ENCODE results near the gene LRRC4C.

LRRC4C gene

GRCh38 chr11:41267451-41267850, 192.0 kb downstream of the LRRC4C start:
- DNase-seq (ENCODE audit: low spot score) (no peak), FAIRE-seq (no peak)

DNA sequence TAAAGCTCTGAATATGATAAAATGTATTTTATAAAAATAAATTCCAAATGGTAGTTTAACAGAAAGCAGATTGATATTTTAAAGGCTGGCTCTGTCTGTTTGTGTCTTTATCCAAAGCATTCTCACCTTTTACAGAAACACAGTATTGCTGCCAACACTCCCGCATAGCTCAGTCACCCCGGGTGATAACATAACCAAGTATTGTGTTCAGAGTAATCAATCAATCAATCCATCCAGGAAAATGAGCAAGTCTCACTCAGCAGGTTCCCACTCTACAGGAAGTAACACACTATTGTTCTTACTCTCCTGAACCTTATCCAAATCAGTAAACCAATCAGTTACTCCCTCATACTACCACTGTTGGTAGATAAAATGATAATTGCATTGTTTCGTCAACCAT, 203.4 kb downstream of the LRRC4C start:
- DNase-seq (ENCODE audit: low spot score), result no peak
- no peak for FAIRE-seq

GRCh38 chr11:41254966-41255365, 204.5 kb downstream of the LRRC4C start:
- FAIRE-seq (no peak), DNase-seq (ENCODE audit: low spot score) (no peak)

DNA sequence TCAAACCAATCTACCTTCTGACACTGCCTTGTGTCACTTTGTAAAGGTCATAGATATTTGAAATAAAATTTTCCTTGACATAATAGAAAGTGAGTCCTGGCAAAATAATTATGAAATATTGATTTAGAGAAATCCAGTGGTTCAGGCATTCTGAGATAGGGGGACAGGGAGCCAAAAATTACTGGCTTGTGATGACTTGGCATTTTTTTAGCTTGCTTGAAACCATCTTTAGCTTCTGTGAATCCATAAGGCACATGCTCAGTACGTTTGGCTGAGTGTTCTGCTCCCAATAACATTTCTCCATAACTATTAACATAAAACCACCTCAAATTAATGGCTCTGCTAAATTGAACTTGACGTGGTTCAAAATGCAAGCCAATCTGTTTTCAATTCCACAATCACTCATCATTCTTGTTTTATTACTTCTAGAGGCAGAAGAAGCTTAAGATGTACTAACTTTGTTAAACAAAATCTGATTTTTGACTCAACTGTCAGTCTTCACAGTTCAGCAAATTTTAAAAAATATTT, 209.0 kb downstream of the LRRC4C start:
- DNase-seq (ENCODE audit: low spot score), result no peak

GRCh38 chr11:41247621-41248020, 211.8 kb downstream of the LRRC4C start:
- no peak for FAIRE-seq
- DNase-seq (ENCODE audit: low spot score), result no peak

More for the DNA sequence above, 209.0 kb downstream of the LRRC4C start:
- no peak for FAIRE-seq

GRCh38 chr11:41246399-41246745, 213.1 kb downstream of the LRRC4C start:
- no peak for FAIRE-seq
- DNase-seq (ENCODE audit: low spot score), result no peak

DNA sequence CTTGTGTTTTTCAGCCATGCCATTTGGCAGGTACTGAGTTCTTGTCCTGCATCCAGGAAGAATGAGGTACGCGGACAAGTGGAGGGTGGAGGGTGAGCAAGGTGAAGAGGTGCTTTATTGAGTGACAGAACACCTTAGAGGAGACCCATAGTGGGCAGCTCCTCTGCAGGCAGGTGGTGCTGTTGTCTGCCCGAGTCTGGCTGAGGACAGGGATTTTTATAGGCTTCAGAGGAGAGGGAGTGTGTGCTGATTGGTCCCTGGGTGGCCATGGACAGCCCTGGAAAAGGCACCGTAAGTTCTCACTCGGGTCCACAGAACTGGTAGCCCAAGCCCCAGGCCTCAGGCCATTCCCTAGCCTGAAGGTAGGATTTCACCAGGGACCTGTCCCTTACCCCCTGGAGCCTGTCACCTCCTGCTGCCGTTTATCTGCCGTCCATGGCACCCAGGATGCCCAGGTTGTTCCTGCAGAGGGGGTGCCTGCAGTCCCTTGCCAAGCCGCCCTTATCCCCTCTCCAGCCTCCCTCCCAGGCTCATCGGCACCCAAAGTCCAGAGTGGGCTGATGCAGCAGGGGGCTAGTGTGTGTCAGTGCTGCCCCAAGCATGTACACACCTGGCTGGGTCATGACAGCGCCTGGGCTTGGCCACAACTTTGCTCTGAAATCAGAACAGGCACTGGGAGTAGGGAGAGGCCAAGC, 213.6 kb downstream of the LRRC4C start:
- no peak for DNase-seq (ENCODE audit: low spot score)
- FAIRE-seq, result no peak

DNA sequence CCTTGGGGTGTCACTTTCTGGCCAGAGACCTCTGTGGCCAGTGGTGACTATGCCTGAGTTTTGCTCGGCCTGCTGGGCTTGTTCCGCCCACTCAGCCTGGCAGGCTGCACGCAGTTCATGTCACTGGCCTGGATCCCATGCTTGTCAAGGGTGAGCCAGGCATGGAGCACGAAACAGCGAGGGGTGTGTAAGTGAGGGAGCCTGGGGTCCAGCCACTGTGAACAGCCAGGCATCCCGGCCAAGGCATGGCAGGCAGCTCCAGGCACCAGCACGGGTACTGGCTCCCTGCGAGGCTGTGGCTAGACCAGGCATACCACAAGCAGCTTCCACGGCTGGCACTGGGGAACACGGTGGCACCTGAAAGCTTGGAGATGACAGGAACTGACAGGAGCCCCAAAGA, 214.3 kb downstream of the LRRC4C start:
- FAIRE-seq (no peak), DNase-seq (ENCODE audit: low spot score) (no peak)

DNA sequence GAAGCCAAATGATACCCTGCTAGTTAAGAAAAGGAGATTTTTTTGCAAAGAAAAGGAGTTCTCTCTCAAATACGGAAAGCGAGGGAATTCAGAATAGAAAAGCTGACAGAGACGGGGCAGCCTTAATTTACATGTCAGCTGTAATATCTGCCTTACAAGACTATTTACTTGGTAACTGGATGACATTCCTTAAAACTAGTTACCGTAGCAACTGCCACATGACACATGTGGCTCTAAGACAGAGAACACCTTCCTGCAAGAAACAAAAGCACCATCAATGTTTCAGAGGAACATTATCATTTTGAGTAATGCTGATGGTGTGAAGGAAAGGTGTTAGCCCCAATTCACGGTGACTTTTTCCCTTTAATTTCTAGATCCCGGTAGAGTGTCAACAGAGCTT, 222.1 kb downstream of the LRRC4C start:
- FAIRE-seq (no peak), DNase-seq (ENCODE audit: low spot score) (peak; percentile 7)

DNA sequence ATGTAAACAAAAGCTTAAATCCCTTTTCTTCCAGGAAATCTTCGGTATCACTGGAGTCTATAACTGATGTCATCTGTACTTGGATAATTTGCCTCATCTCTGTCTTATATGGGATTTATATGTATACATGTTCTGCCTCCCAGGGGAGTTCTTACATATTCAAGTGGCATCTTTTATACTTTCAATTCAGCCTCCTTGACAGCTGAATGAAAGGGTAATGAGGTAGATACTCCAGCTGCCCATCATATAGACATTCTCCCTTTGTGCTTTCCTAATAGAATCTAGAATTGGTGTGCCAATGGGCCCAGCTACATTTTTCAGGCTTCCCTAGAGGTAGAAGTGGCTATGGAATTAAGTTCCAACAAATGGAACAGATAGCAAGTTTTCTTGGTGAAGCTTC, 223.8 kb downstream of the LRRC4C start:
- no peak for DNase-seq (ENCODE audit: low spot score)
- no peak for FAIRE-seq

- DNase-seq (ENCODE audit: low spot score) (no peak), FAIRE-seq (no peak)
These were observed 233.4 kb downstream of the LRRC4C start for GRCh38 chr11:41225856-41226633.

GRCh38 chr11:41222236-41222635, 237.2 kb downstream of the LRRC4C start:
- DNase-seq (ENCODE audit: low spot score) (no peak), FAIRE-seq (no peak)

DNA sequence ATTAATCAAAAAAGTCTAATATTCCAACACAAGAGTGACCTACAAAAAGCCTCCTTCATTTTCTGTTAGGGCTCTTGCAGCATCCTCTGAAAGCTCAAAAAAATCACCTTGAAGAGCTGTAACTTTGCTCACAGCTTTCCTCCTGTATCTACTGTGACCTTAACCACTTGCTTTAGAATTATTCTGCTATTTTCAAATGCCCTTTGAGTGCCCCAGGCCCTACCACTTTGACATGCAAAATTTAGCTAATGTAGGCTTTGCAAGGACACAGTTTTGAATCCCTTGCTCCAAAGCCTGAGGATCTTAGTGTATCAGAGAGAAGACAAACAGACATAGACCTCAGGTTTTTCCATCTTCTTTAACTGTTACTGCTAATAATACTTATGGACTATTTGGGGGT, 253.1 kb downstream of the LRRC4C start:
- DNase-seq (ENCODE audit: low spot score), result no peak
- no peak for FAIRE-seq

- DNase-seq (ENCODE audit: low spot score) (peak; percentile 38), FAIRE-seq (no peak)
These were observed 258.3 kb downstream of the LRRC4C start for GRCh38 chr11:41201156-41201555.

DNA sequence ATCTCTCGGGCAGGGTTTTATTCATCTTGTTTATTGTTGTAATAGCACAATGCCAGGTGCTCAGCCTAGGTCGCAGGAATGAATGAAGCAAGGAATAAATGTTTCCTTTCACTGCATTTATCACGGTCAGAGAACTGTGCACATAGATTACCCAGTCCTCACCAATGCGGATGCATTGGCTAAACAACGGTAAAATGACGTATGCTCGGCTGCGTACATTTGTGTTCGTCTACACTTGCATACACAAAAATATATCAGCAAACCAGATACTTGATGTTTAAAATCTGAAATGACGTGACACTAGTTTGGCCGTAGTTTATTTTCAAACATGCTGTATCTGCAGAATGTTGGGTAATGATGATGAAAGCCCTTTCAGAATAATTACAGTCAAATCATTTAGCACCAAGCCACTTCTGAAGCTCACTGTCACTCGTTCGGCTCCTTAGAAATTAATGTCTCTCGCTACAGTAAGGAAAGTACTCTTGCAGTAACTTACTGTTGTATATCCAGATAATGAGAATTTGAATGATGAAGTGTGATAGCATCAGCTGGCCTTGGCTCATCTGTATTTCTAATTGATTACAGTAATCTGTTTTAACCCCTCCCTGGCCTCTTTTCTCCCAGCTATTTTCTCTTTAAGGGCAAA, 268.9 kb downstream of the LRRC4C start:
- FAIRE-seq (no peak), DNase-seq (ENCODE audit: low spot score) (no peak)

- FAIRE-seq (no peak), DNase-seq (ENCODE audit: low spot score) (no peak)
These were observed 269.6 kb downstream of the LRRC4C start for GRCh38 chr11:41189701-41190436.

DNA sequence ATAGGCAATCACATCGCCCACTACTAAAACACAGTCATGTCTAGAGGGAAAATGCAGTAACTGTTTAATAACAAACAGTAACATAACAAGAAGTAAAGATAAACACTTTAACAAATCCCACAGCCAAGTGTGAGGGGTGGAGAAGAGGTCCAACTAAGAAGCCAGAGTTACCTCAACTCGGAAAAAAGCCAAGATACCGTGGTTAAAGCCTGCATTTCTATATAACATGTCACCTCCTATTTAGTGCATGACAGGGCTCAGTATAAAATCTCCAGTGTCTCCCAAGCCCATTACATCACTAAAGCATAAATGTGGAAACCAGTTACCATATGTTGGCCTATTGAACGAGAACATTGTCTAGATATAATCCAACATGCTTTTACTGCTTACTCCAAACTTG, 281.7 kb downstream of the LRRC4C start:
- FAIRE-seq, result no peak
- DNase-seq (ENCODE audit: low spot score), result peak; percentile 55

GRCh38 chr11:41175304-41175972, 284.0 kb downstream of the LRRC4C start:
- no peak for DNase-seq (ENCODE audit: low spot score)
- no peak for FAIRE-seq

- FAIRE-seq (no peak), DNase-seq (ENCODE audit: low spot score) (no peak)
These were observed 313.1 kb downstream of the LRRC4C start for GRCh38 chr11:41146326-41146725.

GRCh38 chr11:41145420-41145819, 314.0 kb downstream of the LRRC4C start:
- FAIRE-seq (no peak), DNase-seq (ENCODE audit: low spot score) (no peak)

DNA sequence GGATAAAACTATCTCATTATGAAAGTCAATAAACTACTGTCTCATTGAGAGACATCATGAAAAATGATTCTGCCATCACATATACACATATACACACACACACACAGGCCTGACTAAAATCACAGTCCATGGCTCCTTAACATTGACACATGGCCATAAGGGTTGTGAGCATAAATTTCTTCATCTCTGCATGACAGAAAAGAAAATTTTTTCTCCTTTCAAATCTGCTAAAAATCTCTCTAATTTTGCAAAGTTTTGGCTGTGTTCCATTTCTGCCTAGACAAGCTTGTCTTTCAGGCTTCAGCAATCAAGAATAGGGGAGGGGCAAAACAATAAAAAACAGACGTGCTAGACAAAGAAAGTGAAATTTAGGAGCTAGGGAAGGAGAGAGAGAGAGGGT, 324.5 kb downstream of the LRRC4C start:
- DNase-seq (ENCODE audit: low spot score), result no peak
- FAIRE-seq, result no peak
